ENCODE results near the gene FCN2.

The FCN2 gene

DNA sequence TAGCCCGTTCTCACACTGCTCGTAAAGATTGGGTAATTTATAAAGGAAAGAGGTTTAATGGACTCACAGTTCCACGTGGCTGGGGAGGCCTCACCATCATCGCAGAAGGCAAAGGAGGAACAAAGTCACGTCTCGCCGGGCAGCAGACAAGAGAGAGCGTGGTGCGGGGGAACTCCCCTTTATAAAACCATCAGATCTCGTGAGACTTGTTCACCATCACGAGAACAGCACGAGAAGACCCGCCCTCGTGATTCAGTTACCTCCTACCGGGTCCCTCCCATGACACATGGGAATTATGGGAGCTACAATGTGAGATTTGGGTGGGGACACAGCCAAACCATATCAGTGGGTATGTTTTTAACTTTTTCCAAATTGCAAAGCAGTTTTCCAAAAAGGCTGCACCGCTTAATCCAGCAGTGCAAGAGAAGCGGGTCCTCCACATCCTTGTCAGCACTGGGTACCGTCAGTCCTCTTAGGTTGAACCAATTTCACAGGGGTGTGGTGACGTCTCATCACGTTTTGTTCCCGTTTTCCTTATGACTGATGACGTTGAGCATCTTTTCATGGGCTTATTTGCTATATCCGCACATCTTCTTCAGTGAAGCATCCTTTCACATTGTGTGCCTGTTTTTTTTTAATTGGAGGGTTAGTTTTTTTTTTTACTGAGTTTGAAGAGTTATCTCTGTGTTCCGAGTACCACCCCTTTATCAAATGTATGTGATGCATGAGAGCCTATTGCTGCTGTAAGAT, 8.0 kb upstream of the FCN2 start:
- TF ChIP-seq EZH2phosphoT487 (IDR thresholded peaks at IDR 0.05; ENCODE audit: low read length) (no peak), EZH2 (optimal IDR thresholded peaks at IDR 0.05; ENCODE audit: low read depth, low read length) (no peak)
- TF ChIP-seq, protein P1, sequence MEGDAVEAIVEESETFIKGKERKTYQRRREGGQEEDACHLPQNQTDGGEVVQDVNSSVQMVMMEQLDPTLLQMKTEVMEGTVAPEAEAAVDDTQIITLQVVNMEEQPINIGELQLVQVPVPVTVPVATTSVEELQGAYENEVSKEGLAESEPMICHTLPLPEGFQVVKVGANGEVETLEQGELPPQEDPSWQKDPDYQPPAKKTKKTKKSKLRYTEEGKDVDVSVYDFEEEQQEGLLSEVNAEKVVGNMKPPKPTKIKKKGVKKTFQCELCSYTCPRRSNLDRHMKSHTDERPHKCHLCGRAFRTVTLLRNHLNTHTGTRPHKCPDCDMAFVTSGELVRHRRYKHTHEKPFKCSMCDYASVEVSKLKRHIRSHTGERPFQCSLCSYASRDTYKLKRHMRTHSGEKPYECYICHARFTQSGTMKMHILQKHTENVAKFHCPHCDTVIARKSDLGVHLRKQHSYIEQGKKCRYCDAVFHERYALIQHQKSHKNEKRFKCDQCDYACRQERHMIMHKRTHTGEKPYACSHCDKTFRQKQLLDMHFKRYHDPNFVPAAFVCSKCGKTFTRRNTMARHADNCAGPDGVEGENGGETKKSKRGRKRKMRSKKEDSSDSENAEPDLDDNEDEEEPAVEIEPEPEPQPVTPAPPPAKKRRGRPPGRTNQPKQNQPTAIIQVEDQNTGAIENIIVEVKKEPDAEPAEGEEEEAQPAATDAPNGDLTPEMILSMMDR (IDR thresholded peaks at IDR 0.05; ENCODE audit: low read length): no peak
- no peaks in the 10 kb centered on the region for H3K36me3 ChIP-seq (replicated peaks; ENCODE audit: insufficient read depth, low read length)
- H3K9ac ChIP-seq (ENCODE audit: low read length): no peak overlapping the region
- H3K4me1 ChIP-seq (ENCODE audit: low read length): no peaks in the 10 kb centered on the region
- no peaks in the 10 kb centered on the region for H3F3A ChIP-seq (ENCODE audit: insufficient read depth, low read length)
- no peaks in the 10 kb centered on the region for H3K9me3 ChIP-seq (replicated peaks; ENCODE audit: insufficient read depth, low read length)
- no peak overlapping the region for H2AFZ ChIP-seq (ENCODE audit: low read length)
- peak overlapping the region; percentile 21; the same call in 1 of the 2 replicates for H3K4me2 ChIP-seq (ENCODE audit: low read depth, low read length)
- peak overlapping the region; percentile 6; the same call in 1 of the 2 replicates for H3K4me3 ChIP-seq (ENCODE audit: low read length)
- DNase-seq: peak; percentile 40
- no peaks in the 10 kb centered on the region for H3K9me2 ChIP-seq (replicated peaks; ENCODE audit: insufficient read depth, low read length)
- H3K79me2 ChIP-seq (ENCODE audit: low read length): no peaks in the 10 kb centered on the region
- peaks cover 72% of the 10 kb centered on the region for H3K27me3 ChIP-seq (replicated peaks; ENCODE audit: insufficient read depth, low read length)
- H3K27ac ChIP-seq (ENCODE audit: low read length): no peak overlapping the region
- H4K20me1 ChIP-seq (ENCODE audit: insufficient read depth, low read length): no peaks in the 10 kb centered on the region

GRCh38 chr9:134875371-134875770, 5.2 kb upstream of the FCN2 start:
- Histone ChIP-seq H3K27me3 (replicated peaks; ENCODE audit: insufficient read depth, low read length) (peaks cover 81% of the 10 kb centered on the region), H3K9me2 (replicated peaks; ENCODE audit: insufficient read depth, low read length) (no peaks in the 10 kb centered on the region), H3F3A (ENCODE audit: insufficient read depth, low read length) (no peaks in the 10 kb centered on the region), H4K20me1 (ENCODE audit: insufficient read depth, low read length) (no peaks in the 10 kb centered on the region), H3K36me3 (replicated peaks; ENCODE audit: insufficient read depth, low read length) (no peaks in the 10 kb centered on the region), H3K4me1 (ENCODE audit: low read length) (no peaks in the 10 kb centered on the region), H3K79me2 (ENCODE audit: low read length) (no peaks in the 10 kb centered on the region), H3K4me2 (ENCODE audit: low read depth, low read length) (no peak overlapping the region), H3K4me3 (ENCODE audit: low read length) (no peak overlapping the region), H3K9ac (ENCODE audit: low read length) (no peak overlapping the region), H3K9me3 (replicated peaks; ENCODE audit: insufficient read depth, low read length) (no peaks in the 10 kb centered on the region), H3K27ac (ENCODE audit: low read length) (no peak overlapping the region), H2AFZ (ENCODE audit: low read length) (no peak overlapping the region)
- TF ChIP-seq EZH2 (optimal IDR thresholded peaks at IDR 0.05; ENCODE audit: low read depth, low read length): no peak
- no peak for TF ChIP-seq EZH2phosphoT487 (IDR thresholded peaks at IDR 0.05; ENCODE audit: low read length)
- TF ChIP-seq, protein P1 (IDR thresholded peaks at IDR 0.05; ENCODE audit: low read length): no peak
- DNase-seq: no peak

GRCh38 chr9:134877541-134877940, 3.1 kb upstream of the FCN2 start:
- Histone ChIP-seq H3K4me1 (ENCODE audit: low read length) (no peaks in the 10 kb centered on the region), H3K9me2 (replicated peaks; ENCODE audit: insufficient read depth, low read length) (no peaks in the 10 kb centered on the region), H4K20me1 (ENCODE audit: insufficient read depth, low read length) (no peaks in the 10 kb centered on the region), H3K9ac (ENCODE audit: low read length) (no peak overlapping the region), H3K4me2 (ENCODE audit: low read depth, low read length) (no peak overlapping the region), H3K27me3 (replicated peaks; ENCODE audit: insufficient read depth, low read length) (peaks cover 90% of the 10 kb centered on the region), H3K79me2 (ENCODE audit: low read length) (no peaks in the 10 kb centered on the region), H3K9me3 (replicated peaks; ENCODE audit: insufficient read depth, low read length) (no peaks in the 10 kb centered on the region), H3K36me3 (replicated peaks; ENCODE audit: insufficient read depth, low read length) (no peaks in the 10 kb centered on the region), H2AFZ (ENCODE audit: low read length) (no peak overlapping the region), H3F3A (ENCODE audit: insufficient read depth, low read length) (no peaks in the 10 kb centered on the region), H3K27ac (ENCODE audit: low read length) (no peak overlapping the region), H3K4me3 (ENCODE audit: low read length) (no peak overlapping the region)
- DNase-seq: no peak
- TF ChIP-seq EZH2phosphoT487 (IDR thresholded peaks at IDR 0.05; ENCODE audit: low read length): no peak
- TF ChIP-seq, protein P1 (IDR thresholded peaks at IDR 0.05; ENCODE audit: low read length): no peak
- TF ChIP-seq EZH2 (optimal IDR thresholded peaks at IDR 0.05; ENCODE audit: low read depth, low read length): no peak

All from MM.1S (cell line).